HepG2 (cell line): Measurements from ENCODE around the gene BBOF1. TPM values are rescaled to one million over a fixed set of nuclear protein-coding genes. Genes with fewer than 3 reads are reported as not detected.
"Not testable (repeated sequence)": the region's sequence is repeated elsewhere in the genome, so short reads cannot be mapped to it uniquely, and the experiment has no call there.

ENCODE experiments used
- ATAC-seq: fragments of 200-7000 bp; cut with Tn5 transposase; 3 replicates; pipeline ENCODE4 v1.9.1; 2020; ENCODE audit warnings: mild to moderate bottlenecking, moderate library complexity
- BruUV-seq: library from RNA; stranded (reverse); fragments of 400-500 nt; replicated peaks from 2 replicates; lab custom pipeline; 2021; lab: Mats Ljungman, UMichigan
- CTCF ChIA-PET: fragments of 300-600 bp; formaldehyde crosslinking; extraction: SDS; loops from one replicate; lab custom pipeline; 2021; ENCODE audit warnings: low total read pairs, inconsistent platforms, low intra/inter-chr PET ratio; lab: Yijun Ruan, JAX
- POLR2A ChIA-PET: fragments of 350-600 bp; sonication (Branson Sonifier 250); formaldehyde crosslinking; loops from one replicate; lab custom pipeline; 2020; ENCODE audit warnings: antibody characterized with exemption, inconsistent platforms; lab: Yijun Ruan, JAX
- DNase-seq: peaks from one replicate; pipeline ENCODE4 v3.0.0-alpha.2; 2015; ENCODE audit warnings: low spot score
- FAIRE-seq: peaks from 3 replicates; lab custom pipeline; 2011; peaks lifted over from hg19 to GRCh38; lab: Jason Lieb, UNC
- H2AFZ ChIP-seq: one replicate; pipeline ENCODE4 v1.6.1; 2011; ENCODE audit warnings: low read length, inconsistent platforms
- H3K27ac ChIP-seq: fragments of 300-600 bp; 3 replicates; pipeline ENCODE4 v1.8.0; 2011; ENCODE audit warnings: mixed run types, mild to moderate bottlenecking, mixed read lengths, low read length, inconsistent platforms; ENCODE audit not compliant: insufficient read depth; ENCODE audit errors: extremely low read length
- H3K27me3 ChIP-seq, 2 experiments: fragments of 200-600 bp in 1 of 2; 2 replicates in 1 of 2; 3 replicates in 1 of 2; pipeline versions ENCODE4 v1.6.0 to v1.8.0; 2011; ENCODE audit warnings: low read length in 2 of 2, mild to moderate bottlenecking in 2 of 2, moderate library complexity in 2 of 2, inconsistent platforms in 1 of 2; ENCODE audit not compliant: insufficient read depth in 2 of 2, control insufficient read depth in 1 of 2
- H3K36me3 ChIP-seq, 2 experiments: fragments of 200-600 bp in 1 of 2; replicated peaks in 1 of 2; 2 replicates in 1 of 2; 3 replicates in 1 of 2; pipeline versions ENCODE4 v1.5.1 to v1.8.0; 2011; ENCODE audit warnings: low read length in 2 of 2, inconsistent platforms in 1 of 2; ENCODE audit not compliant: insufficient read depth in 2 of 2, control insufficient read depth in 1 of 2
- H3K4me1 ChIP-seq: 2 replicates; pipeline ENCODE4 v1.5.1; 2012; ENCODE audit warnings: low read length, inconsistent platforms; ENCODE audit not compliant: insufficient read depth
- H3K4me2 ChIP-seq: 2 replicates; pipeline ENCODE4 v1.6.0; 2011; ENCODE audit warnings: low read depth, low read length, inconsistent platforms
- H3K4me3 ChIP-seq, 3 experiments: fragments of 200-600 bp in 1 of 3; sonication (generic), shearing (Covaris generic) in 1 of 3; replicated peaks in 1 of 3; 2 replicates each; pipeline ENCODE4 v1.5.1; 2011 to 2016; ENCODE audit warnings: low read length in 3 of 3, inconsistent platforms in 2 of 3, low read depth in 2 of 3, mild to moderate bottlenecking in 2 of 3, control low read depth in 1 of 3, mixed read lengths in 1 of 3; ENCODE audit not compliant: insufficient read depth in 1 of 3
- H3K79me2 ChIP-seq: one replicate; pipeline ENCODE4 v1.6.1; 2011; ENCODE audit warnings: low read length, inconsistent platforms; ENCODE audit not compliant: insufficient read depth
- H3K9ac ChIP-seq: 2 replicates; pipeline ENCODE4 v1.6.0; 2011; ENCODE audit warnings: mild to moderate bottlenecking, low read depth, low read length, inconsistent platforms; ENCODE audit not compliant: insufficient read depth
- H3K9me3 ChIP-seq: 2 replicates; pipeline ENCODE4 v1.5.1; 2012; ENCODE audit warnings: mild to moderate bottlenecking, low read length
- H4K20me1 ChIP-seq: 2 replicates; pipeline ENCODE4 v1.6.0; 2011; ENCODE audit warnings: inconsistent platforms, mild to moderate bottlenecking, low read length, moderate library complexity; ENCODE audit not compliant: insufficient read depth
- ATF3 ChIP-seq: sonication (generic); formaldehyde crosslinking; IDR thresholded peaks from 2 replicates; pipeline ENCODE4 v1.4.0; 2020; ENCODE audit warnings: missing genetic modification reagents
- DMAP1 ChIP-seq: IDR thresholded peaks from 2 replicates; pipeline ENCODE4 v1.6.1; 2016
- MAFK ChIP-seq, 2 experiments: IDR thresholded peaks in 1 of 2; conservative IDR thresholded peaks in 1 of 2; 2 replicates each; pipeline ENCODE4 v1.6.1; 2011; ENCODE audit warnings: improper control_type of control experiment in 2 of 2, low read length in 2 of 2
- PBX3 ChIP-seq: sonication (generic); formaldehyde crosslinking; IDR thresholded peaks from 2 replicates; pipeline ENCODE4 v1.8.1; 2023; ENCODE audit warnings: missing genetic modification reagents, inconsistent platforms, borderline replicate concordance
- PRDM10 ChIP-seq: sonication (generic); formaldehyde crosslinking; IDR thresholded peaks from 2 replicates; pipeline ENCODE4 v1.4.0; 2020; ENCODE audit warnings: low read depth, missing genetic modification reagents
- TBX2 ChIP-seq: sonication (generic); formaldehyde crosslinking; IDR thresholded peaks from 2 replicates; pipeline ENCODE4 v1.5.0; 2020; ENCODE audit warnings: missing genetic modification reagents, mild to moderate bottlenecking, borderline replicate concordance
- ZBTB33 ChIP-seq: sonication (generic); formaldehyde crosslinking; IDR thresholded peaks from 2 replicates; pipeline ENCODE4 v1.4.0; 2020; ENCODE audit warnings: missing genetic modification reagents
- ZNF234 ChIP-seq: sonication (generic); formaldehyde crosslinking; conservative IDR thresholded peaks from 2 replicates; pipeline ENCODE4 v1.5.1; 2020; ENCODE audit warnings: mild to moderate bottlenecking, missing genetic modification reagents
- ZNF251 ChIP-seq: sonication (generic); formaldehyde crosslinking; IDR thresholded peaks from 2 replicates; pipeline ENCODE4 v1.9.0; 2021; ENCODE audit warnings: mild to moderate bottlenecking, missing genetic modification reagents
- WGBS: methylation state at CpG from one replicate; pipeline ENCODE4 v1.1.6; 2017; ENCODE audit warnings: low lambda C conversion rate; 5-methylcytosine and 5-hydroxymethylcytosine counted together
- in situ Hi-C: cut with HindIII; loops from 2 replicates; pipeline ENCODE4 v1.10.0; 2017; ENCODE audit warnings: low pct_unique_long_range_greater_than_20kb; ENCODE audit not compliant: extremely low pct_ligation_motif_present
- intact Hi-C: fragments of 100-400 bp; cut with micrococcal nuclease; formaldehyde crosslinking; loops from one replicate; pipeline ENCODE4 v1.10.0; 2022; ENCODE audit not compliant: unreplicated experiment
- polyA plus RNA-seq, 8 experiments: library from polyadenylated mRNA; depleted of rRNA in 3 of 8; stranded (reverse) in 7 of 8; unstranded in 1 of 8; fragments of >200 nt; fragmentation: Illumina TruSeq in 4 of 8; extraction: Trizol in 4 of 8; gene quantifications; 2 replicates each; pipeline versions ENCODE4 v1.2.1 to v1.2.3, GENCODE V29; 2011 to 2016; ENCODE audit warnings: low read depth in 4 of 8, missing spikeins in 1 of 8, mixed read lengths in 1 of 8; ENCODE audit not compliant: insufficient read depth in 1 of 8
- total RNA-seq, 5 experiments: library from RNA; depleted of rRNA; stranded (reverse); fragments of >200 nt; fragmentation: Illumina TruSeq; extraction: Trizol; gene quantifications; 2 replicates each; pipeline ENCODE4 v1.2.3, GENCODE V29; 2016; ENCODE audit warnings: low read depth in 1 of 5

BBOF1 gene
- total and polyA plus RNA-seq, 2 of the 13 experiments (the other 11 are each of a cell fraction or from before 2014, with no cell fraction given): 1.6 to 2.3 TPM

- BruUV-seq, H2AFZ ChIP-seq, H3K9me3 ChIP-seq, ATAC-seq, H3K4me2 ChIP-seq, in situ Hi-C loops, H4K20me1 ChIP-seq, intact Hi-C loops, H3K27me3 ChIP-seq, H3K79me2 ChIP-seq, H3K4me3 ChIP-seq, H3K4me1 ChIP-seq, CTCF ChIA-PET, H3K9ac ChIP-seq, DNase-seq, H3K27ac ChIP-seq, FAIRE-seq: not testable (repeated sequence)
- POLR2A ChIA-PET: interaction anchor here (3.0 kb wide), 1 partner anchor 9 kb away, joined by 15 read pairs; no protein-coding TSS in a partner anchor
- WGBS: 96% methylated on average over 3 of the region's 3 CpGs
- TF ChIP-seq MAFK (conservative IDR thresholded peaks at IDR 0.05 in 1 of 2, IDR thresholded peaks at IDR 0.05 in 1 of 2; ENCODE audit: low read length in 2 of 2): peak; percentile 2 to 32; a peak in 1 of 4 replicates
- H3K36me3 ChIP-seq: peaks cover 7 to 23% of the 10 kb centered on the region in 2 experiments; a peak in 4 of 5 replicates
Measured at GRCh38 chr14:74005664-74006063, 13.5 kb upstream of the BBOF1 start.

DNA sequence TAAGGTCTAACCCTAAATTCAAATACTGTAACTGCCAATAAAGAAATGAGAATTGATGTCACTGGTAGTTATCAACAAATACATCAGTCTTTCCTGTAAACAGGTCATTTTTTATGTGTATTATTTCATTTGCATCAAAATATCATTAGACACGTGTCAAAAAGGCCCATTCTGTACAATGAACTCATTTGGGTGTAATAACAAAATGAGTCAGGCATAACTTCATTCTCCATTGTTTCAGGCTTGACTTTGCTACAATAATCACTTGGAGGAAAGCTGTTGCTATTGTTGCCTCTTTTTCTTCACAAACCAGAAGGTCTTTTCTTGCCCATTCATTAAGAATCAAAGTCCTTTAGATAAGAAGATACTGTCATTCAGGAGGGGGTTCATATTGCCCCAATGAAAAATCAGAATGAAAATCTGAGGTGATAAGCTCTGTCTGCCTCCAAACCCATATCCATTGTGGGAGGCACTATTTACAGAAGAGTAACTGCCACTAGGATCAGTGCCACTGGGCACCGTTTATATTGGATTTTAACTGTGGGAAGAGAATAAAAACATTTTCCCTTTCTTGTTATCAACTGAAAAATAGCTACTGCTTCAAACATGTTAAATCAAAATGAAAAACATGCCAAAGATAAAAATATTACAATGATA is 10.2 kb upstream of the BBOF1 start:
- Histone ChIP-seq H3K9me3 (no peaks in the 10 kb centered on the region), H3K4me3 (no peak overlapping the region), H2AFZ (no peak overlapping the region), H3K9ac (no peak overlapping the region), H3K4me2 (no peak overlapping the region), H3K36me3 (peaks cover 6 to 18% of the 10 kb centered on the region in 2 experiments; a peak in 4 of 5 replicates), H3K27me3 (no peaks in the 10 kb centered on the region), H3K4me1 (peaks cover 16% of the 10 kb centered on the region), H4K20me1 (no peaks in the 10 kb centered on the region), H3K27ac (no peak overlapping the region), H3K79me2 (no peaks in the 10 kb centered on the region)
- BruUV-seq: TSS peak; percentile 27
- WGBS: 93% methylated on average over 2 of the region's 2 CpGs
- ATAC-seq: no peak
- POLR2A ChIA-PET: no interaction called here
- no peak for FAIRE-seq
- in situ Hi-C loops (no loop called here), intact Hi-C loops (no loop called here)
- DNase-seq: no peak
- CTCF ChIA-PET: no interaction called here
- TF ChIP-seq DMAP1 (CRISPR knock-in tag) (no peak), ZNF251 (CRISPR knock-in tag) (no peak), PRDM10 (CRISPR knock-in tag) (no peak), PBX3 (CRISPR knock-in tag) (no peak), ZBTB33 (no peak), TBX2 (no peak), ATF3 (CRISPR knock-in tag) (no peak), ZNF234 (no peak)
